NK-92 (cell line): Measurements from ENCODE around the gene KRTAP4-6.
"Not testable (repeated sequence)": the region's sequence is repeated elsewhere in the genome, so short reads cannot be mapped to it uniquely, and the experiment has no call there.

Source experiments
- DNase-seq: peaks from one replicate; lab custom pipeline; 2025; ENCODE audit not compliant: unreplicated experiment; lab: John Stamatoyannopoulos, UW

Gene KRTAP4-6

GRCh38 chr17:41147531-41148204, 7.3 kb upstream of the KRTAP4-6 start:
- no peak for DNase-seq

GRCh38 chr17:41145261-41145660, 4.9 kb upstream of the KRTAP4-6 start:
- DNase-seq: no peak

DNA sequence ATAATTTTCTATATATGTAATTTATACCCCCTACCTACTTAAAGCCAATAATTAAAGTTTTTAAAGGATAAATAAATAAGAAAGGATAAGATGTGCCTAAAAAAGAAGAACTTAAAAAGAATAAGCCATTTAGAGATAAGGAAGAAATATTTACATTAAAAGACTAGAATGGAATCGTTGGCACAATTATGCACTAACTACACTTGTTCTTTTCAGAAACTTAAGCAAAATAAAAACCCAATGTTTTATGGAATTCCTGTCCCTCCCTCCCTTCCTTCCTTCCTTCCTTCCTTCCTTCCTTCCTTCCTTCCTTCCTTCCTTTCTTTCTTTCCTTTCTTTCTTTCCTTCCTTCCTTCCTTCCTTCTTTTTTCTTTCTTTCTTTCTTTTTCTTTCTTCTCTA, 4.5 kb upstream of the KRTAP4-6 start:
- no peak for DNase-seq

GRCh38 chr17:41141361-41141760, 1.0 kb upstream of the KRTAP4-6 start:
- no peak for DNase-seq

GRCh38 chr17:41139865-41140264, 479 bp downstream of the KRTAP4-6 start:
- not testable (repeated sequence) for DNase-seq

- no peak for DNase-seq
Observed at GRCh38 chr17:41133880-41134735, 6.2 kb downstream of the KRTAP4-6 start.

DNA sequence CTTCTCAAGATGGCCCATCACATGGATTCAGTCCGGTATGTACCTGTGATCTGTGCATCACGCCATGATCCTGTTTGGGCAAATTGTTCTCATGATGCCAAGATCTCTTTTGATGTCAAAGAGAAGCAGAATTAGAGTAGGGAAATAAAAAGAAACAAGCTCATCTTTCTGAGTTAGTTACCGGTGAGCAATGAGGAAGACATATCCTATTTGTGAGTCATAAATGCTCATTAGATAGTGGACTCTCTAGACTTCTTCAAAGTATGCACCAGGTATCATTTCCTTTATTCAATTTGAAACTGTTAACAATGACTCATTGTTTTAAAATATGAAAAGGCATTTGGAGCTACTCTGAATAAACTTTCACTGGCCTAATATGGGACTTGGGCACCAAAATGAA, 8.4 kb downstream of the KRTAP4-6 start:
- DNase-seq: no peak

- DNase-seq: no peak
Observed at GRCh38 chr17:41127371-41127770, 13.0 kb downstream of the KRTAP4-6 start.

GRCh38 chr17:41126412-41126811, 13.9 kb downstream of the KRTAP4-6 start:
- DNase-seq: no peak

DNA sequence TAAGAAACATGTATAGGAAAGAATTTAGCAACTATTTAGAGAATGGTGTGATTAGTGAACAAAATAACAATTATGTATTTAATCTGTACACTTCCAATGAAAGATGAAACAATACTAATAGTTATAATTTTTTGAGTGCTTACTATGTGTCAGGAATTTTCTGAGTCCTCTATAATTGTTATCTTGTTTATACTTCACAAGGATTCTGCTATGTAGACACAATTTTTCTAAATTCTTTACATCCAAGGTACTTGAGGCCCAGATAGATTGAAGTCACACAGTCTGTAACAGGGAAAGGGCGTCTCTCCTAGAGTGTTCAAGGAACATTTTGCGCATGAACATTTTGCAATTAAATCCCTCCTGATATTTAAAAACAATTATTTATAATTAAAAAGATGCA, 15.3 kb downstream of the KRTAP4-6 start:
- DNase-seq: no peak

- DNase-seq: not testable (repeated sequence)
Observed at GRCh38 chr17:41123991-41124371, 16.4 kb downstream of the KRTAP4-6 start, which contains the start of gene KRTAP4-12. TSS of gene KRTAP4-12 (minus strand) at chr17:41124182. CDS start at chr17:41124122, 60 bp downstream.

GRCh38 chr17:41123292-41123990, 16.9 kb downstream of the KRTAP4-6 start:
- not testable (repeated sequence) for DNase-seq

- DNase-seq: no peak
Observed at GRCh38 chr17:41121742-41122141, 18.6 kb downstream of the KRTAP4-6 start.

- not testable (repeated sequence) for DNase-seq
Observed at GRCh38 chr17:41119696-41120690, 20.4 kb downstream of the KRTAP4-6 start.

GRCh38 chr17:41118721-41119120, 21.6 kb downstream of the KRTAP4-6 start:
- no peak for DNase-seq

DNA sequence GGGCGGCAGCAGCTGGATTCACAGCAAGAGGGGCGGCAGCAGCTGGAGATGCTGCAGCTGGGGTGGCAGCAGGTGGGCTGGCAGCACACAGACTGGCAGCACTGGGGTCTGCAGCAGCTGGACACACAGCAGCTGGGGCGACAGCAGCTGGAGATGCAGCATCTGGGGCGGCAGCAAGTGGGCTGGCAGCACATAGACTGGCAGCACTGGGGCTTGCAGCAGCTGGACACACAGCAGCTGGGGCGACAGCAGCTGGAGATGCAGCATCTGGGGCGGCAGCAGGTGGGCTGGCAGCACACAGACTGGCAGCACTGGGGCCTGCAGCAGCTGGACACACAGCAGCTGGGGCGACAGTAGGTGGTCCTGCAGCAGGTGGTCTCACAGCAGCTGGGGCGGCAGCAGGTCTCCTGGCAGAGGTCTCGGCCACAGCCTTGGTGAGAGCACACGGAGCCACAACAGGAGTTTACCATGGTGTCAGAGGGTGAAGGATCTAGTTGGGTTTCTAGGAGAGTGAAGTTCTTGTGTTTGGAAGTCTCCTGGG, 22.4 kb downstream of the KRTAP4-6 start, which contains the start of gene KRTAP4-11:
KRTAP4-11 (minus strand) TSS at position 528 of the 541 bp plus-strand sequence; CDS start at position 470, 58 bp downstream.
- not testable (repeated sequence) for DNase-seq

GRCh38 chr17:41116297-41116696, 24.0 kb downstream of the KRTAP4-6 start:
- DNase-seq: no peak

DNA sequence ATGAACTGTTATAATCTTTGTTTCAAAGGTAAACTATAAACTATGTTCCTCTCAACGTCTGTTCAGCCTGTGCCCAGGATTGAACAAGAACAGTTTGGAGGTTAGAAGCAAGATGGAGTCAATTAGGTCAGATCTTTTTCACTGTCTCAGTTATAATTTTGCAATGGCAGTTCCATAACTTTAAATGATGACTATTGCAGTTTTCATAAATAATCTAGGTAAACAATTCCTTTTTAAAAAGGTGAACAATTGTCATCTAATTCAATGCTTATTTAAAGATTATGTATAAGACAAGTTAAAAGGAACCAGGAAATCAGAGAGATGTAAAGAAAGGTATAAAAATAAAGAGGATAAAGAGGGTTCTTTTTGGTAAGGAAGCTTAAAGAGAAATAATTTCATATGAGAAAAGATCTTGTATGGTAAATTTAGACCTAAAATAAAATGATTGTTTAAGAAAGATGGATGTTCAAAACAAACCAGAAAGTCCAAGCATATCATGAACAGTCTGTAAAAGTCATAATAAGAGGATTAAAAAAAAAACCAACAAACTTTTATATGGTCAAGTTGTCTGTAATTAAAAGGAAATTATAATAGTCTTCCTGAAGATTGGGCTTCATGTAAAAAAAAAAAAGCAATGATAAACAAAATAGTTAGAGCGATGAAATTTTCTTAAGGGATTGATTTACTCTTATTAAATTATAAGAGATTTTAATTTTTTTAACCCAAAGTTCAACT, 29.0 kb downstream of the KRTAP4-6 start:
- no peak for DNase-seq

GRCh38 chr17:41108728-41109386, 31.5 kb downstream of the KRTAP4-6 start:
- not testable (repeated sequence) for DNase-seq
